GM12872 (cell line): ENCODE results near the gene PLXNB1.

Experiments
- CTCF ChIP-seq: IDR thresholded peaks from 3 replicates; pipeline ENCODE4 v1.5.1; 2011; ENCODE audit warnings: low read depth, mild to moderate bottlenecking, low read length, moderate library complexity; ENCODE audit not compliant: insufficient read depth

The PLXNB1 gene

GRCh38 chr3:48403533-48404439, 26.1 kb downstream of the PLXNB1 start:
- TF ChIP-seq CTCF, result no peak

- no peak for TF ChIP-seq CTCF
Measured at GRCh38 chr3:48402907-48403306, 27.0 kb downstream of the PLXNB1 start.

GRCh38 chr3:48402281-48402732, 27.6 kb downstream of the PLXNB1 start:
- TF ChIP-seq CTCF, result no peak

- TF ChIP-seq CTCF, result peak; percentile 74
Measured at GRCh38 chr3:48400824-48401433, 29.0 kb downstream of the PLXNB1 start.

- no peak for TF ChIP-seq CTCF
Measured at GRCh38 chr3:48399387-48400172, 30.3 kb downstream of the PLXNB1 start.

GRCh38 chr3:48398701-48399386, 31.0 kb downstream of the PLXNB1 start:
- TF ChIP-seq CTCF, result no peak
